Raji (cell line): ENCODE measurements around the gene MICAL3.

Experiments used
- POLR2A ChIP-seq: IDR thresholded peaks from 2 replicates; pipeline ENCODE4 v1.6.1; 2011; ENCODE audit warnings: low read depth, low read length, control low read depth; ENCODE audit not compliant: insufficient read depth

MICAL3 gene

GRCh38 chr22:17831501-17832251, 192.7 kb downstream of the MICAL3 start:
- TF ChIP-seq POLR2A: no peak

- TF ChIP-seq POLR2A: no peak
These were observed 194.1 kb downstream of the MICAL3 start for GRCh38 chr22:17830043-17830961.

DNA sequence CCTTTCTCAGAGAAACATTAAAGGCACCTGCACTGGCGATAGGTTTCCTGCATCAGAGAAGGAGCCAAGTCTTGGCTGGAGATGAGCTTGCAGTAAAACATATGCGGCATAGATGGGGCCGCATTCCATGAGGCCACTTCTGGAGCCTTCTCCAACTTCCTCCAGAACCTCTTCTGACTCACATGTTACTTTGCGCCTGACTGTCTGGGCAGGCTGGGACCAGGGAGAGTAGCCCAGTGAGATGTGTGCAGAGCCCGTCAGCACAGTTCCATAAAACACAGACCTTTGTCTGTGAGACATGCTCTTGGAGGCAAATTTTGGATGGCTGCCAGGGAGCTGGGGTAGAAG, 194.7 kb downstream of the MICAL3 start:
- TF ChIP-seq POLR2A: no peak

DNA sequence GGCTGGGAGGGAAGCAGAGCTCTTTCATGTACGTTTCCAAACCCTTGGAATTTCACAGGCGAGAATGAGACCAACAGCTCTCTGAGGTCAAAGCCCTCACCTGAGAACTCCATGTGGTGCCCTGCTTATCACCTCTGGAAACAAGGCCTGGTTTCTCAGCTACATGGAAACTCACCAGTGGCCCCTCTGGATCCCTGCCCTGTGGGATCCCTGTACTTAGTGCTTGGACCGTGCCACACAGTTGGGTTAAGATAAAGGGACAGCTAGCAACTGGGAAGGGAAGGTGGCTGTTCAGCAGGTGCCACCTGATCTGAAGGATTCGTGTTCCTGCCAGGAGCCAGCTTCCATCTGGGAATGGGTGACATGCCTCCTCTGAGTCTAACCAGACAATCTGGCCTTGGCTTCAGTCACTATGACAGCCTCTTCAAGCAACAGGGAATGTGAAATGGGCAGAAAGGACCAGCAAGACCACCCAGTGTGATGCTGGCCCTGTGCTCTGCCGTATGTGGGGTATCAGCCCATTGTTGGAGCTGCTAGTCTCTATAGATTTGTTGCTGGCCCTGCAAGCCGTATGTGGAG, 195.8 kb downstream of the MICAL3 start:
- TF ChIP-seq POLR2A: no peak

GRCh38 chr22:17827466-17827865, 196.9 kb downstream of the MICAL3 start:
- TF ChIP-seq POLR2A: no peak

DNA sequence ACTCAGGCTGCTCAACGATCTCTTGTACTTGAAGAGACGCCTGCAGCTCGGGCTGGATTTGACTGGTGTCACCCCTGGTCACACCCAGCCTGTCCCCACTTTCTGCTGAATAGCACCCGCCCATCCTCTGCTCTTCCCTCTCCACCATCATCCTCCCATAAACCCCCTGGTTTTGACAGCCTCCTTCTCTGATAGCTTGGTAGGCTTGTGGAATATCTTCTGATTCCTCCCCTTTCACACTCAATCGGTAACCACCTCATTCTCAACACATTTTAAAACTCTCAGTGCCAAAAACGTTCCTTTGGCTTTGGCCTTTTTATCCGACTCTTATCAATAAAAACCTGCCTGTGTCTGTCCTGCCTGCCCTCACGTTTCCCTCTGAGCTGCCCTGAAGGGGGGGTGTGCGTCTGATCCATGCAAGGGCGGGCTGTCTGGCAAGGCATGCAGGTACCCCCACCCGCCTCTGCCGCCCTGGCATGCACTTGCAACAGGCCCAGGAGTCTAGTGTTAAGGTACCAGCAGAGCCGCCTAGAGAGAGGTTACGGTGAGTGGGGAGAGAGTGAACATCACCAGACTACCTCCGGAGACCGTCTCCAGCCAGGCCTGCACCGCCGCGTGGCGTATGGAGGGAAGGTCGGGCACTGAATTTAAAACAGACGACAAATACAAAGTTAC, 198.3 kb downstream of the MICAL3 start:
- TF ChIP-seq POLR2A: no peak

- TF ChIP-seq POLR2A: no peak
These were observed 199.9 kb downstream of the MICAL3 start for GRCh38 chr22:17824457-17824856.

- TF ChIP-seq POLR2A: no peak
These were observed 200.4 kb downstream of the MICAL3 start for GRCh38 chr22:17823964-17824363.

DNA sequence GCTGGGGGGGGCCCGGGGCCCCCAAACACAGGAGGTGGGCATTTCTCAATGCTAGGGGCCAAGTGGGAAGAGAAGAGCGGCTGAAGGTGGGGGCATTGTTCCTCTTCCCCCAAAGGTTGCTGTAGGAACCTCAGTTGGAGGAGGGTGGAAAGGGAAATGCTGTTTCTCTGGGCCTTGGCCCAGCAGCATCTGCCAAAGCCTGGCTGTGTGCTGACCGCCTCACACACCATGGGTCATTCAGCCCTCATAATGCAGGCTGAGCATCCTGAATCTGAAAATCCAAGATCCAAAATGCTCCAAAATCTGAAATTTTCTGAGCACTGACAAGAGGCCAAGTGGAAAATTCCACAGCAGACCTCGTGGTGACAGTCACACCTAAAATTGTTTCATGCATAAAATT, 201.1 kb downstream of the MICAL3 start:
- TF ChIP-seq POLR2A: no peak

GRCh38 chr22:17822087-17822486, 202.3 kb downstream of the MICAL3 start:
- TF ChIP-seq POLR2A: no peak

DNA sequence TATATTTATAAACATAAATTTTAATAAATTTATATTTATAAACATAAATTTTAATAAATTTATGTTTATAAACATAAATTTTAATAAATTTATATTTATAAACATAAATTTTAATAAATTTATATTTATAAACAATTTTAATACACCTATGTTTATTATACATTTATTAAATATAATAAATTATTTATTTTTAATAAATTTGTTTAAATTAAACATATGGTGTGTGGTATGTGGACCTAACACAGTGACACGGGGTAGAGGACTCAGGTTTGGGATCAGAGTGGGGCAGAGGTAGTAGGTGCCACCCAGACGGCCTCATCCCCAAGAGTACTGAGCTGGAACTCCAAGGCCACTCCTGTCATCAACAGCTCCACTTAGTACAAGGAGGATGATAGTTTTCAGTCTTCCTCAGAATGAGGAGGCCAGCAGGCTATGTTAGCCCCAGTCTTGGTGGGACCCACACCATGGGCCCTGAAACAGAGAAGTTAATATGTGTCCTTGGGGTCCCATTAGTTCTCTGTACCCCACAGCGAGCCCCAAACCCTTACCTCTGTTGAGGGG, 203.4 kb downstream of the MICAL3 start:
- TF ChIP-seq POLR2A: no peak

DNA sequence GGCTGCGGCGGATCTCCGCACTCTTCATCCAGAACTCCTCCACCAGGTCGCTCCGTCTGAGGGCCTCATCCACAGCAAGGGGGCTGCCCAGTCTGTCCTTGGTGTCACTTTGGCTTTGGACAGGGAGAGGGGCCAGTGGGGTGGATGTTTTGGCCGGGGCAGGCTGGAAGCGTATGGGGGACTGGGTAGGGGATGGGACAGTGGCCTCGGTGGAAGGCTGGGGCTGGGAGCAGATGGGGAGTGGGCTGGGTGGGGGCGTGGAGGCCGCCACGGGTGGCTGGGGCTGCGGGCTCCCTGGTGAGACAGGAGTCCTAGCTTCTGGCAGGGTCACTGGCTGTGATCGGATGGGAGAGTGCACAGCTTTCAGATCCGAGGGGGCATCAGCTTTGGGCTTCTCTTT, 205.7 kb downstream of the MICAL3 start:
- no peak for TF ChIP-seq POLR2A

DNA sequence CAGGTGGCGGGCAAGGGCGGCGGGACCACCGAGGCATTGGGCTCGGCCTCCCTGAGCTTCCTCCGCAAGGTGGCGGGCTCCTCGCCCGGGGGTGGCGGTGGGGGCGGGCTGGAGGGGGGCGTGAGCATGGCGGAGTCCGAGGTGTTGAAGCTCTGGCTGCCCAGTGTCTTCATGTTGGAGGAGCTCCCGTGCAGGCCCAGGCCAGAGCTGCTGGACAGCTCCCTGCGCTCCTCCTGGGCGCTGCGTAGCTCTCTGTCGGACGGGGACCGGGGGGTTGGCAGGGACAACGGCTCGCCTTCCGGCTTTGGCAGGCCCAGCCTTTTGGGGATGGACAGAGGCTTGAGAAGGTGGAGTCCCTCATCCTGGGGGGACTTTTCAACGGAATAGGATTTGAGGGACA, 206.2 kb downstream of the MICAL3 start:
- TF ChIP-seq POLR2A: no peak

GRCh38 chr22:17817511-17818065, 206.8 kb downstream of the MICAL3 start:
- TF ChIP-seq POLR2A: no peak

DNA sequence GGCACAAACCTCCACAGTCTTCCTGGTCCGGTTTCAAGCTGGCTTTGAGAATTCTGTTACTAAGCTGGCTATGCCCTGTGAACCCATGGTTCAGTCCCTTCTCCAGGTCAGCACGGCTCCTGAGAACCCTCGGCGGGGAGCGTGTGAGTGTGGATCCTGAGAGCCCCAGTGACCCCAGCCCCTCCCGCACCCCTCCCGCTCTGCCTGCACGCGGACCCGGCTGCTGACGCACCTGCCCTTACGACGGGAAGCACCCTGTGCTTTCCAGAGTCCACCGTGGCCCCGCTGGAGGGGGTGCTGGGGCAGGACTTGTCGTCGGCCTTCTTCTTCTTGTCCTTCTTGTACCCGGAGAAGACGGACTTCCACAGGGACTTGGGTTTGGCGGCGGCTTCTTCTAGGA, 207.3 kb downstream of the MICAL3 start:
- TF ChIP-seq POLR2A: no peak
